ENCODE data around the gene DNAH14.
"Not testable (repeated sequence)": the region's sequence is repeated elsewhere in the genome, so short reads cannot be mapped to it uniquely, and the experiment has no call there.

DNAH14 gene

DNA sequence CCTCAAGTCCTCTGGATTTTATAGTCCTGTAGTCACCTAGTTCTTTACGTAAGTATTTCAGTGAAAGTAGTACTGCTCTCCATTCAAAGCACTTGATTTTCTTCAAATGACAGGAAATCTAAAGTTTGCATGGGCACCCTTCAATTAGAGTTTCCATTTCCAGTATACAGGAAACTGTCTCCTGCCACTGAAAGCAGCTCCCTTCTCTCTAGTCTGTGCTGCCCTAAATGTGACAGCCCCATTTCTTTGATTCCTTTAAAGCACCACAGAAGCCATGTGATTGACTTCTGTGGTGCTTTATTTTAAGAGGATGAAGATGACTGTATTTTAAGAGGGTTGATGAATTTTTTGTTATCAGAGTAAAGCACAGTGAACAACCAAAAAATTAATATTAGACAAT is 226.1 kb downstream of the DNAH14 start:
- ATAC-seq (no peak), DNase-seq (no peak)

DNA sequence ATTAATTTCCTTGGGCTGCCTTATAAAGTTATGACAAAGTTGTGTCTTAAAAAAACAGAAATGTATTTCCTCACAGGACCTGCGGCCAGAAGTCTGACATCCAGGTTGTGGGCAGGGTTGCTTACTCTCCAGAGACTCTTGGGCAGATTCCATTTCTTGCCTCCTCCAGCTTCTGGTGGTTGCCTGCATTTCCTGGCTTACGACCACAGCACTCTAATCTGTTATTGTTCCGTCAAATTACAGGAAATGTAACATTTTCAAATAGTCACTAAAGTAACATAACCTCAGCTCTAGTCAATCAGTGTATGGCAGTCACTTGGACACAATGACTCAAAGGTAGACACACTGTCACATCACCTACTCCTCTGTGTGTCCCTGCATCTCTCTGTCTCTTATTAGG is 226.8 kb downstream of the DNAH14 start:
- no peak for ATAC-seq
- DNase-seq: no peak

- DNase-seq: no peak
Observed at GRCh38 chr1:225158291-225158690, 228.8 kb downstream of the DNAH14 start.

DNA sequence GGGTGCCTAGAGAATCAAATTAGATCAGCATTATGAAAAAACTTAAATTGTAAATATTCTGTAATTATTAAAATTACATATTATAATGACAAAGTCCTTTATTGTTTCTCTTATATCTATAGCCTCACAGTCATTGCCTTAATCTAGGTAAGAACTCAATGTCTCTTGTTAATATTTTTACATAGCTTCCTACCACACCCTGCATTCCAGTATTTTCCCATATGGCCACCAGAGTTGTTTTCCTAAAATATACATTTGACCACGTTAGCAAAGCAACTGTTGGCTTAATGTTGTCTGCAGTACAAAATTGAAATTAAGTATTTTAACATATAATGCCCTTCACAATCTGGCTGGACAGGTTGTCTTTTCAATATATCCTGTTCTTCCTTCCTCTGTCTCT is 230.3 kb downstream of the DNAH14 start:
- ATAC-seq: no peak

More at GRCh38 chr1:225158291-225158690, 228.8 kb downstream of the DNAH14 start:
- no peak for ATAC-seq

DNA sequence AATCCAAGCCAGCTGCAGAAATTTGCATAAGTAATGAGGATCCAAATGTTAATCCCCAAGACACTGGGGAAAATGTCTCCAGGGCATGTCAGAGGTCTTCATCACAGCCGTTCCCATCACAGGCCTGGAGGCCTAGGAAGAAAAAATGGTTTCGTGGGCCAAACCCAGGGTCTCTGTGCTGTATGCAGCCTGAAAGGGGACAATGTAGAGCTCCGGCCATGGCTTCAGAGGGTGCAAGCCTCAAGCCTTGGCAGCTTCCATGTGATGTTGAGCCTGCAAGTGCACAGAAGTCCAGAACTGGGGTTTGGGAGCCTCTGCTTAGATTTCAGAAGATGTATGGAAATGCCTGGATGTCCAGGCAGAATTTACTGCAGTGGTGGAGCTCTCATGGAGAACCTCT is 247.9 kb downstream of the DNAH14 start:
- DNase-seq, ATAC-seq: not testable (repeated sequence)

More for the DNA sequence above, 230.3 kb downstream of the DNAH14 start:
- no peak for DNase-seq

- no peak for DNase-seq
- no peak for ATAC-seq
Observed at GRCh38 chr1:225179686-225180085, 250.2 kb downstream of the DNAH14 start.

- ATAC-seq: peak; percentile 9
- DNase-seq: no peak
Observed at GRCh38 chr1:225182716-225183115, 253.2 kb downstream of the DNAH14 start.

DNA sequence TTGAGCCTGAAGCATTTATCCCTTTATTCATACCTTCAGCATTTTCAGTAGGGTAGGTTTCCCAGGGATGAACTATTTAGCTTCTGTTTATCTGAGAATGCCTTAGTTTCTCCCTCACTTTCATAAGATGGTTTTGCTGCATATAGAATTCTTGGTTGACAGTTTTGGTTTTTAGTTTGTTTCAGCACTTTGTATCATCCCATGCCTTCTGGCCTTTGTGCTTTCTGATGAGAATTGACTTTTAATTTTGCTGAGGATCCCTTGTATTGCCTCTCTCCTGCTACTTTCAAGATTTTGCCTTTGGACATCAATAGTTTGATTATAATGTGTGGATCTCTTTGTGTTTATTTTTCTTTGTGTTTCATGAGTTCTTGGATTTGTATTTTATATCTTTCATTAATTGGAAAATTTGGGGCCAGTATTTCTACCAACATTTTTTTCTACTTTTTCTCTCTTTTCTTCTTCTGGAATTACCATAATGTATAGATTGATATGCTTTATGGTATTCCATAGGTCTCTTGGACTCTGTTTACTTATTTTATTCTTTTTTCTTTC is 261.8 kb downstream of the DNAH14 start:
- DNase-seq (no peak), ATAC-seq (no peak)

- DNase-seq (no peak), ATAC-seq (no peak)
Observed at GRCh38 chr1:225201447-225201846, 272.0 kb downstream of the DNAH14 start.

DNA sequence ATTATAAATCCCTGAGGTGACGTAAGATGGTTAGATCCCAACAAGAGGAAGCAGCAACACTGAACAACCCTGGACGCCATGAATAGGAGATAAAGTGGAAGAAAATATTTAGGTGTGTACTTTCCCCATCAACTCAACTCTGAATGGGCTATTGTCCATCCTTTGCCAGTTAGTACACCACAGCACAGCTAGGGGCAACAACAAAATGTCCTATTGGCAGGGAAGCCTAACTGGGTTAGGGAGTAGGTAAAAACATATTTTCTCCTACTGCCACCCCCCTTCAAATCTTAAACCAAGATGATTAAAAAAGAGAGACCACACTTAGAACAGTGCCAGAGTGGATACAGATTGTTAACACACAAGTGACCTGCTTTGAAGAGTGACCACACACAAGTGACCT is 278.3 kb downstream of the DNAH14 start:
- DNase-seq (no peak), ATAC-seq (no peak)

GRCh38 chr1:225209153-225209552 is 279.7 kb downstream of the DNAH14 start:
- no peak for DNase-seq

DNA sequence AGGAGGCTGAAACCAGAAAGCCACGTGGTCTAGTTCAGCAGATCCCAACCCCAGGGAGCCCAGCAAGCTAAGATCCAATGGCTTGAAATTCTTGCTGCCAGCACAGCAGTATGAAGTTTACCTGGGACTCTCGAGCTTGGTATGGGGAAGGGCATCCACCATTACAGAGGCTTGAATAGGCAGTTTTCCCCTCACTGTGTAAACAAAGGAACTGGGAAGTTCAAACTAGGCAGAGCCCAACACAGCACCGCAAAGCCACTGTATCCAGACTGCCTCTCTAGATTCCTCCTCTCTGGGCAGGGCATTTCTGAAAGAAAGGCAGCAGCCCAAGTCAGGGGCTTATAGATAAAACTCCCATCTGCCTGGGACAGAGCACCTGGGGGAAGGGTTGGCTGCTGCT is 280.7 kb downstream of the DNAH14 start:
- DNase-seq, ATAC-seq: not testable (repeated sequence)

More at GRCh38 chr1:225209153-225209552, 279.7 kb downstream of the DNAH14 start:
- ATAC-seq: no peak

- not testable (repeated sequence) for DNase-seq, ATAC-seq
Observed at GRCh38 chr1:225211694-225212442, 282.4 kb downstream of the DNAH14 start.

DNA sequence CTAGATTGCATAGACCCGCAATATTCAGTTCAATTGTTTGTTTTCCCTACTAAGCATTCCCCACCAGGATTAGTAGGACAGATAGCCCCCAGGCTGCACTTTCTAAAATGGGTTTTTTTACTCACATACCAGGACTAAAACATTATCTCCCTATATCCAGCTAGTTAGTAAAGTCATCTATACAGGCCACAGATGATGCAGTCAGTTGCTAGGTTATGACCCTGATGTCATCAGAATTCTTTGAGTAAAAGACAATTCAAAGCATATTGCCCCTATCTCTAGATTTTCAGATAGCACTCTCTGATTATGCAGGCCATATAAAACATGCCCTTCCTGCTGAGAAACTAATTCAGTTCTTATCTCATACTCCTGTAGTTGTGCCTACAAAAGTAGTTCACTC is 294.8 kb downstream of the DNAH14 start:
- DNase-seq (no peak), ATAC-seq (no peak)

DNA sequence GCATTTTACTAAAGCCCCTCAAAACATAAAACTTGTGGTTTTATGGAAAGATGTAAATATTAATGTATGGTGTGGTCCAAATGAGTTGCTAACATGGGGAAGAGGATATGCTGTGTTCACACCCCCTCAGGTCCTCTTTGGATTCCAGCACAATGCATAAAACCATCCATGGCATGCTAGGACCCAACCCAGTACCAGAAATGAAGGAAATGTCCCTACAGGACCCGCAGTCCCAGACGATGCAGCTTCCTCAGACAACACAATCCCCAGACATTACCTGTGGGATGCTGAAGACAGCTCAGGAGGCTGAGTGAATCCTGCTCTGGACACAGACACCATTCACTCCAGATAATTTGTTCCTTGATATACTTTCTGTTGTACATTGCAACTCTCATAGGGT is 296.2 kb downstream of the DNAH14 start:
- ATAC-seq (no peak), DNase-seq (no peak)

DNA sequence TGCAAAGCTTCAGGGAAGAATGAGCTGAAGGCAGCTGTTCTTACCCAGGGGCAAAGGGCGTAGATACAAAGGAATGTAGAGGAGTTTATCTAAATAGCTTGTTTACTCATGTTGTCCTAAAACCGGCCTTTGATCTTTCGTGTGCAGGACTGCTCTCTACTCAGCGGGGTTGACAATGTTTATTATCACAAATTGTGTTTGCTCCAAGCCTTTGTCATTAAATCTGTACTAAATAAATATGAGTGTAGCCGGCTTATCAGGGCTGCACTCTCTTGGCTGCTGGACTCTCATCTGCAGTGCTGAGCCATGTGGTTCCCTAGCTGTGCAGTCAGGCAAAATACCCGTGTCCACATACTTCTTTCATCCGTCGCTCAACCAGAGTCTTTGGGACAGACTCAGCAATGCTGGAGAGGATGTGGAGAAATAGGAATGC is 299.4 kb downstream of the DNAH14 start:
- DNase-seq: no peak
- no peak for ATAC-seq

GRCh38 chr1:225229429-225229828 is 300.0 kb downstream of the DNAH14 start:
- not testable (repeated sequence) for ATAC-seq, DNase-seq

GRCh38 chr1:225230483-225230882 is 301.0 kb downstream of the DNAH14 start:
- no peak for DNase-seq
- no peak for ATAC-seq

DNA sequence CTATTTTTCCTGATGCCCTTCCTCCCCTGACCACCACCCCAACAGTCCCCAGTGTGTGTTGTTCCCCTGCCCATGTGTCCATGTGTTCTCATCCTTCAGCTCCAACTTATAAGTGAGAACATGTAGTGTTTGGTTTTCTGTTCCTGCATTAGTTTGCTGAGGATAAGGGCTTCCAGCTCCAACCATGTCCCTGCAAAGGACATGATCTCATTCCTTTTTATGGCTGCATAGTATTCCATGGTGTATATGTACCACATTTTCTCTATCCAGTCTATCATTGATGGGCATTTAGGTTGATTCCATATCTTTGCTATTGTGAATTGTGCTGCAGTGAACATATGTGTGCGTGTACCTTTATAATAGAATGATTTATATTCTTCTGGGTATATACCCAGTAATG is 303.5 kb downstream of the DNAH14 start:
- DNase-seq, ATAC-seq: not testable (repeated sequence)

DNA sequence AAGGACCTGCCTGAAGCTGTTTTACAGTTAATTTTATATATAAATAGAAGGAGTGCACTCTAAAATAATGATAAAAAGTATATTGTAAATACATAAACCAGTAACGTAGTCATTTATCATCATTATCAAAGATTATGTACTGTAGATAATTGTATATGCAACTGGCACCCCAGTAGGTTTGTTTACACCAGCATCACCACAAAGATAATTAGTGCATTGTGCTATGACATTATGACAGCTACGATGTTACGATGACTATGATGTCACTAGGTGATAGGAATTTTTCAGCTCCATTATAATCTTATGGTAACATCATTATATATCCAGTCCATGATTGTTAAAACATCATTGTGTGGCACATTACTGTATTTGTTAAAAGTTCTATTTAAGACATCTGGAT is 313.1 kb downstream of the DNAH14 start:
- DNase-seq: no peak

GRCh38 chr1:225250432-225250831 is 321.0 kb downstream of the DNAH14 start:
- ATAC-seq (no peak), DNase-seq (no peak)

More for the DNA sequence above, 313.1 kb downstream of the DNAH14 start:
- no peak for ATAC-seq

DNA sequence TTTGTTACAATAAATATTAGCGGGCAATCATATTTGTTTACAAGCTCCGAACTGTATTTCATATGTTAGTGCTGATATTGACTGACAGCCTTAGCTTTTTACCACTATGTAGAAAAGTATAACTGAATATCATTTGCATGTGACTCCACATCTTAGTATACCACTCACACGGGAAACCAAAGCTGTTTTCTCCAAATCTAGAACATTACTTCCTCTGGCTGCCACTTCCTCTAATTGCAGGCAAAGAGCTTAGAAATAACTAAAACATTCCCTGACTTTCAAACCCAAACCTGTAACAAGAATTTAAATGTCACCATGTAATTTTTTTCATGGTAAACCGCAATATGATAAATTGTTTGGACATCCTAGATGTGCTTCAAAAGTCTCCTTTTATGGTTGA is 323.7 kb downstream of the DNAH14 start:
- DNase-seq: no peak
- ATAC-seq: no peak

DNA sequence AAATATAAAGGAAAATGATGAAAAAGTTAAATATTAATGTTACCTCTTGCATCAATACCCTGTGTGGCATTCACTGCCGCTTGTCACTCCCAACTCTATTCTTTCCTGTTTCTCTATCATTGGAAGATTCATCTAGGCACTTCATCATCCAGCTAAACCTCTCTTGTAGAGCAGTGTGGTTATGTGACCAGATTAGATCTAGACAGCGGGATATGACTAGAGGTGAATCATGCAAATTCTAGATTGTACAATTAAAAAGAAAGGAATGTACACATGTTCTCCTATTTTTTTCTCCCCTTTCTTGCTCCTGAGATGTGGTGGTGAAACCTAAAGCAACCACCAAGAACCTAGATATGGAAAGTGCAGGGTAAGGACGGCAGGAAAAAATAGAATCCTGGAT is 324.3 kb downstream of the DNAH14 start:
- DNase-seq: no peak
- no peak for ATAC-seq

DNA sequence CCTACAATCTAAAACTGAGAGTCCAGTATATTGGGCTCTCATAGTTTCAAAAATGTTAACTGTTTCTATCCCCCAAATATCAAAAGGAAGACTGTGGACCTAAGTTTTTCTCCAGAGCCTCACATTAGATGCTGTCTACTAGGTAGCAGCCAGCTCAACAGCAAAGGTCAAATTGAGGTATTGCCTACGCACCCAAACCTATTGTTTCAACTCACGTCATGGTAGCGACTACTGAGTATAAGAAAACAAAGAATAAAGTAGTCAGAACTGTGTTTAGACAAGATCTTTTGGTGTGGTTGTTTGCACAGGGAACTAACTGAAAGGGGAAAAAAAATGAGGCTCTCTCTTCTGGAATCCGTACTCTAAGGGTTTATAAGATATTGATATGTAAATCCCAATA is 325.2 kb downstream of the DNAH14 start:
- DNase-seq (no peak), ATAC-seq (no peak)
